Immature natural killer cell (primary cell): ENCODE results near the gene ZFYVE16. TPM values are rescaled to one million over a fixed set of nuclear protein-coding genes. Genes with fewer than 3 reads are reported as not detected.
"Not testable (repeated sequence)": the region's sequence is repeated elsewhere in the genome, so short reads cannot be mapped to it uniquely, and the experiment has no call there.

ENCODE experiments used
- DNase-seq, 3 donors: peaks; one replicate each; pipeline ENCODE4 v3.0.0; 2022; ENCODE audit warnings: mixed read lengths in 1 of 3
- H3K27ac Mint-ChIP-seq, 6 donors: one replicate each; pipeline ENCODE4 v1.8.0; 2020; ENCODE audit warnings: mixed read lengths in 6 of 6, mild to moderate bottlenecking in 5 of 6, inconsistent platforms in 4 of 6, moderate library complexity in 3 of 6
- H3K27me3 Mint-ChIP-seq, 3 donors: one replicate each; pipeline ENCODE4 v1.8.0; 2020 to 2021; ENCODE audit warnings: low read depth in 3 of 3, mild to moderate bottlenecking in 3 of 3, mixed read lengths in 3 of 3, moderate library complexity in 3 of 3, inconsistent platforms in 1 of 3
- H3K36me3 Mint-ChIP-seq, 3 donors: one replicate each; pipeline ENCODE4 v1.8.0; 2020; ENCODE audit warnings: mixed read lengths in 3 of 3, inconsistent platforms in 2 of 3, mild to moderate bottlenecking in 2 of 3
- H3K4me1 Mint-ChIP-seq, 2 donors: one replicate each; pipeline ENCODE4 v1.8.0; 2020; ENCODE audit warnings: inconsistent platforms in 2 of 2, mild to moderate bottlenecking in 2 of 2, mixed read lengths in 2 of 2, moderate library complexity in 1 of 2
- H3K4me3 Mint-ChIP-seq, 5 donors: one replicate each; pipeline ENCODE4 v1.8.0; 2020; ENCODE audit warnings: mild to moderate bottlenecking in 5 of 5, mixed read lengths in 5 of 5, inconsistent platforms in 3 of 5, moderate library complexity in 3 of 5
- H3K9me3 Mint-ChIP-seq, 6 donors: one replicate each; pipeline ENCODE4 v1.8.0; 2020; ENCODE audit warnings: mild to moderate bottlenecking in 6 of 6, mixed read lengths in 6 of 6, inconsistent platforms in 4 of 6, moderate library complexity in 3 of 6
- polyA plus RNA-seq, 3 donors: library from polyadenylated mRNA; unstranded; fragments of 300-500 nt; fragmentation: Illumina TruSeq; gene quantifications; one replicate each; pipeline ENCODE4 v1.2.3, GENCODE V29; 2021

ZFYVE16 gene
- polyA plus RNA-seq, 3 donors from 2014 or later = 3.1 to 8.8 (median 3.2) TPM

- Mint-ChIP-seq H3K4me3 (no peak overlapping the region), H3K36me3 (peaks cover 13 to 19% (median 16%) of the 10 kb centered on the region in 3 donors), H3K9me3 (peaks cover 0 to 28% (median 15%) of the 10 kb centered on the region in 6 donors), H3K4me1 (peaks cover 11 to 15% of the 10 kb centered on the region in 2 donors), H3K27me3 (peaks cover 8 to 14% (median 10%) of the 10 kb centered on the region in 3 donors), H3K27ac (no peak overlapping the region)
- no peak for DNase-seq
These were observed 75.9 kb downstream of the ZFYVE16 start for GRCh38 chr5:80483636-80484232.

GRCh38 chr5:80487444-80487828 is 79.6 kb downstream of the ZFYVE16 start:
- H3K4me3 Mint-ChIP-seq = peak overlapping the region in 4 of 5 donors; percentile 24 to 75 (median 48)
- H3K4me1 Mint-ChIP-seq = peaks cover 11 to 16% of the 10 kb centered on the region in 2 donors
- peaks cover 0 to 23% (median 11%) of the 10 kb centered on the region in 6 donors for H3K9me3 Mint-ChIP-seq
- no peak overlapping the region for H3K27ac Mint-ChIP-seq
- DNase-seq = no peak
- H3K27me3 Mint-ChIP-seq = peaks cover 10 to 28% (median 10%) of the 10 kb centered on the region in 3 donors
- H3K36me3 Mint-ChIP-seq = peaks cover 0 to 8% (median 7%) of the 10 kb centered on the region in 3 donors

DNA sequence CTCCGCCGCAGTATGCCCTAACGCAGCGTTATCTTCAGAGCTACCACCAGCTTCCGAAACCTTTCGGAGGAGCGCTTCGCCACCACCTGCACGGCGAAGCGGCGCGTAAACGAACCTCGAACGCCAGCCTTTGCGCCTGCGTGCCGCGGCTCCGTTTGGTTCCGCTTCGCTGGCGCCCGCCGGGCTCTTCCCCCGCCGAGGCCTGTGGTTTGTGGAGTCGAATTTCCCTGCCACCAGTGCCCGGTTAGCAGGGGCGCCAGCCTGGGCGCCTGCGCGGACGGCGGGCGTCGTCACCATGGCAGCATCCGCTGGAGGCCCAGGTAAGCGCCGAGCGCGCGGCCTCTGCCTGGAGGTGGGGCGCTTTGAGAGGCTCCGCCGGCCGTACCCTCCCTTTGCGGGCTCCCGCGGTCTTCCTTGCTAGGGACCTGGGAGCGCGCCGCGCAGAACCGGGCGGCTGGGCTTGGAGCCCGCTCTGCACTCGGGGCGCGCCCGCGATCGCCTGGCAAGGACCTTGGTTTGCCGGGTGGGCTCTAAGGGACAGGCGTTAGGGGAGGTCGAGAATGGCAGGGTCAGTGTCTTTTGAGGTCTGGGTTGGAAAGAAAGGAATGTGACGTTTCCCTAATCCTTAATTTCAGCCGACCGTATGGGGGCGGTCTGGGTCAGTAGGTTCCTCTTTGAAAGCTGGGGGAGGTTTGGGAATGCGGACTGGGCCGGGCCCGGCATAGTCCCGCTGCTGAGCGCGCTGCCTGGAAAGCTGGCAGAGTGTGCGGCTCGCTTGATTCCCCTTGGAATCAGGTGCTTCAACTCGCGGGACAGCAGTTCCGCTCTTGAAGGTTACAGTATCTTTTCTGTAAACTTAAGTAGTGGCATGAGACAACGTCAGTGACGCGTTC is 80.2 kb downstream of the ZFYVE16 start, which contains the start of gene FAM151B:
Gene FAM151B, plus strand, starts transcription at position 272 of the 893 bp plus-strand sequence. Its CDS starts 24 bp downstream, at position 296.
- Mint-ChIP-seq H3K4me1 (peaks cover 11 to 16% of the 10 kb centered on the region in 2 donors), H3K36me3 (peaks cover 0 to 7% (median 5%) of the 10 kb centered on the region in 3 donors), H3K9me3 (peaks cover 0 to 17% (median 6%) of the 10 kb centered on the region in 6 donors), H3K4me3 (peak within 1 kb of the TSS; percentile 34 to 75 (median 62)), H3K27ac (no peak within 1 kb of the TSS), H3K27me3 (peaks cover 10 to 26% (median 10%) of the 10 kb centered on the region in 3 donors)
- peak in 2 of 3 donors; percentile 2 to 14 for DNase-seq

- Mint-ChIP-seq H3K4me3 (no peak overlapping the region), H3K36me3 (peaks cover 0 to 7% (median 0%) of the 10 kb centered on the region in 3 donors), H3K9me3 (no peaks in the 10 kb centered on the region), H3K27ac (no peak overlapping the region), H3K4me1 (peaks cover 11 to 16% of the 10 kb centered on the region in 2 donors), H3K27me3 (peaks cover 7 to 24% (median 10%) of the 10 kb centered on the region in 3 donors)
- no peak for DNase-seq
These were observed 83.4 kb downstream of the ZFYVE16 start for GRCh38 chr5:80491296-80491695.

DNA sequence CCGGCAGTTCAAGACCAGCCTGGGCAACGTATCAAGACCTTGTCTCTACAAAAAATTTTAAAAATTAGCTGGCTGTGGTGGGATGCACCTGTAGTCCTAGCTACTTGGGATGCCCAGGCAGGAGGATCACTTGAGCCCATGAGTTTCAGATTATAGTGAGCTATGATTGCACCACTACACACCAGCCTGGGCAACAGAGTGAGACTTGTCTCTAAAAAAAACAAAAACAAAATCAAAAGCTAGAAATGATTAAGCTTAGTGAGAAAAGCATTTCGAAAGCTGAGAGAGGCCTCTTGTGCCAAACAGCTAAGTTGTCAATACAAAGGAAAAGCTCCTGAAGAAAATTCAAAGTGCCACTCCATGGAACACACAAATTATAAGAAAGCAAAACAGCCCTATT is 84.9 kb downstream of the ZFYVE16 start:
- no peaks in the 10 kb centered on the region for H3K9me3 Mint-ChIP-seq
- H3K27ac Mint-ChIP-seq = no peak overlapping the region
- H3K27me3 Mint-ChIP-seq = peaks cover 0 to 17% (median 4%) of the 10 kb centered on the region in 3 donors
- H3K36me3 Mint-ChIP-seq = no peaks in the 10 kb centered on the region
- no peak overlapping the region for H3K4me3 Mint-ChIP-seq
- peaks cover 6 to 7% of the 10 kb centered on the region in 2 donors for H3K4me1 Mint-ChIP-seq
- DNase-seq = no peak

GRCh38 chr5:80493443-80493842 is 85.6 kb downstream of the ZFYVE16 start:
- not testable (repeated sequence) for H3K27ac Mint-ChIP-seq, H3K4me1 Mint-ChIP-seq, DNase-seq, H3K4me3 Mint-ChIP-seq, H3K9me3 Mint-ChIP-seq, H3K36me3 Mint-ChIP-seq
- H3K27me3 Mint-ChIP-seq = peaks cover 0 to 17% (median 4%) of the 10 kb centered on the region in 3 donors

- no peaks in the 10 kb centered on the region for H3K4me1 Mint-ChIP-seq
- no peaks in the 10 kb centered on the region for H3K9me3 Mint-ChIP-seq
- no peaks in the 10 kb centered on the region for H3K36me3 Mint-ChIP-seq
- peaks cover 1 to 3% (median 3%) of the 10 kb centered on the region in 3 donors for H3K27me3 Mint-ChIP-seq
- H3K4me3 Mint-ChIP-seq = no peak overlapping the region
- H3K27ac Mint-ChIP-seq = no peak overlapping the region
- no peak for DNase-seq
These were observed 88.0 kb downstream of the ZFYVE16 start for GRCh38 chr5:80495891-80496290.

- DNase-seq = no peak
- peaks cover 0 to 6% (median 0%) of the 10 kb centered on the region in 3 donors for H3K27me3 Mint-ChIP-seq
- H3K36me3 Mint-ChIP-seq = no peaks in the 10 kb centered on the region
- no peak overlapping the region for H3K27ac Mint-ChIP-seq
- H3K9me3 Mint-ChIP-seq = no peaks in the 10 kb centered on the region
- no peak overlapping the region for H3K4me3 Mint-ChIP-seq
- H3K4me1 Mint-ChIP-seq = no peaks in the 10 kb centered on the region
These were observed 94.9 kb downstream of the ZFYVE16 start for GRCh38 chr5:80502800-80503199.

DNA sequence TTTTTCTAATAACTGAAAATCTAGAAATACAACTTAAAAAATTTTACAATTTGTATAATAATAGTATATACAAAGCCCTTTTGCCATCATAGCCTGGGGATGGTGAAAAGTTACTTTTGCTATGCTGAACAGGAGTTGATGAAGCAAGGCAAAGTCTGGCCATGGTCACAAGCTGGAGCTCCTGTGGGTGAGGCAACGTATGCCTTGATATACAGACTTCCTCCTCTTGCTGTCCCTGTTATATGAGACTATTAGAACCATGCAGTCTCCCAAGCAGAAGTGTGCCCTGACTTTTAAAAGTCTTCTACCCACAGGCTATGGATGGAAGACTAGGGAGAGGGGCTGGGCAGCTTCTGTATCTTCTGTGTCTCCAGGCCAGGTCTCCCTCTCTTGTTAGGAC is 95.8 kb downstream of the ZFYVE16 start:
- H3K9me3 Mint-ChIP-seq = no peaks in the 10 kb centered on the region
- no peak overlapping the region for H3K27ac Mint-ChIP-seq
- no peaks in the 10 kb centered on the region for H3K36me3 Mint-ChIP-seq
- DNase-seq = no peak
- H3K4me1 Mint-ChIP-seq = no peaks in the 10 kb centered on the region
- no peak overlapping the region for H3K4me3 Mint-ChIP-seq
- peaks cover 0 to 6% (median 0%) of the 10 kb centered on the region in 3 donors for H3K27me3 Mint-ChIP-seq

GRCh38 chr5:80504833-80505232 is 97.0 kb downstream of the ZFYVE16 start:
- H3K9me3 Mint-ChIP-seq = no peaks in the 10 kb centered on the region
- no peak overlapping the region for H3K27ac Mint-ChIP-seq
- H3K36me3 Mint-ChIP-seq = no peaks in the 10 kb centered on the region
- DNase-seq = no peak
- H3K4me3 Mint-ChIP-seq = no peak overlapping the region
- peaks cover 0 to 7% (median 0%) of the 10 kb centered on the region in 3 donors for H3K27me3 Mint-ChIP-seq
- H3K4me1 Mint-ChIP-seq = no peaks in the 10 kb centered on the region

DNA sequence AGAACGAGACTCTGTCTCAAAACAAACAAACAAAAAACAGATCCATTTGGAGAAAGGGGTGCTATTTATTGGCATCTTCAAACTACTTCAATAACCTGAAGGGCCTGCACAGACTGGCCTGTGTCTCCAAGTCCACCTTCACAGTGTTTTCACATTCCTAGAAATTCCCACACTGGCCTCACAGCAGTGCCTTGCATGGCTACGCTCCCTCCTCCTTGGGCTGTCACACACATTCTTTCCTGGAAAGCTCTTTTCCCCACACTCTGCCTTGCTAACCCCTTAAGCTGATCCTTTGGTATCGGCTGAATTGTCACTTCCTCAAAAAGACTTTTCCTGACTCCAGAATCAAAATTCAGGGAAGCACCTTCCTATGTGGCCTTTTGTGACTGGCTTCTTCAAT is 99.8 kb downstream of the ZFYVE16 start:
- DNase-seq = no peak
- Mint-ChIP-seq H3K27ac (no peak overlapping the region), H3K4me1 (no peaks in the 10 kb centered on the region), H3K27me3 (peaks cover 0 to 5% (median 2%) of the 10 kb centered on the region in 3 donors), H3K36me3 (no peaks in the 10 kb centered on the region), H3K9me3 (no peaks in the 10 kb centered on the region), H3K4me3 (no peak overlapping the region)

- Mint-ChIP-seq H3K4me1 (no peaks in the 10 kb centered on the region), H3K9me3 (no peaks in the 10 kb centered on the region), H3K27me3 (peaks cover 0 to 6% (median 2%) of the 10 kb centered on the region in 3 donors), H3K4me3 (no peak overlapping the region), H3K27ac (no peak overlapping the region), H3K36me3 (no peaks in the 10 kb centered on the region)
- DNase-seq = no peak
These were observed 101.0 kb downstream of the ZFYVE16 start for GRCh38 chr5:80508844-80509243.

DNA sequence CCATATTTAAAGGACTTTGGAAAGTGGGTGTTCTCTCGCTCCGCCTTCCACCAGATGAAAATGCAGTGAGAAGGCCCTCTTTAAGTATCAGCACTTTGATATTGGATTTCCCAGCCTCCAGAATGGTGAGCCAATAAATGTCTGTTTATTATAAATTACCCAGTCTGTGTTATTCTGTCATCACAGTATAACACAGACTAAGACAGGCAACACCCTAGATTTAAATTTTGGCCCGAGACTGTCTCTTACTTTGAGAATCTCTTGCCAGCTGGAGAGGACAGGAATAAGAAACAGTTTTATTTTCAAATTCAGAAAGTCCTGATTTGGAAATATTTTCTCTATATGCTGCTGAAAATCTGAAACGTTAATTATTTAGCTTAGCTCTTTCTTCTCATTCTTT is 101.5 kb downstream of the ZFYVE16 start:
- no peak overlapping the region for H3K4me3 Mint-ChIP-seq
- H3K27ac Mint-ChIP-seq = no peak overlapping the region
- H3K4me1 Mint-ChIP-seq = no peaks in the 10 kb centered on the region
- DNase-seq = no peak
- peaks cover 0 to 6% (median 2%) of the 10 kb centered on the region in 3 donors for H3K27me3 Mint-ChIP-seq
- no peaks in the 10 kb centered on the region for H3K36me3 Mint-ChIP-seq
- H3K9me3 Mint-ChIP-seq = no peaks in the 10 kb centered on the region

DNA sequence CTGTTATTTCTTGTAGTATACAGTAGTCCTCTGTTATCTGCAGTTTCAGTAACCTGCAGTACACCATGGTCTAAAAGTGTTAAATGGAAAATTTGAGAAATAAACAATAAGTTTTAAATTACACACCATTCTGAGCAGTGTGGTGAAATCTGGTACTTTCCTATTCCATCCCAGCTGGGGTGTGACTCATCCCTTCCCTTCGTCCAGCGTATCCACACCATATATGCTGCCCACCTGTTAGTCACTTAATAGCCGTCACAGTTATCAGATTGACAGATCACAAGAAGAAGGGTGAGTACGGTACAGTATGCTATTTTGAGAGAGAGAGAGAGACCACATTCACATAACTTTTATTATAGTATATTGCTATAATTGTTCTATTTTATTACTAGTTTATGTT is 109.0 kb downstream of the ZFYVE16 start:
- no peak for DNase-seq
- no peaks in the 10 kb centered on the region for H3K4me1 Mint-ChIP-seq
- H3K27ac Mint-ChIP-seq = no peak overlapping the region
- no peaks in the 10 kb centered on the region for H3K9me3 Mint-ChIP-seq
- H3K27me3 Mint-ChIP-seq = peaks cover 0 to 2% (median 0%) of the 10 kb centered on the region in 3 donors
- H3K36me3 Mint-ChIP-seq = no peaks in the 10 kb centered on the region
- no peak overlapping the region for H3K4me3 Mint-ChIP-seq
